ENCODE measurements around the gene TFEB. TPM values are rescaled to one million over a fixed set of nuclear protein-coding genes. Genes with fewer than 3 reads are reported as not detected.

TFEB gene
- total RNA-seq, 1 donor: 5.1 TPM

- Histone ChIP-seq H3K4me2 (ENCODE audit: insufficient read depth, low read length) (no peak overlapping the region), H2AFZ (ENCODE audit: low read length) (no peak overlapping the region)
These were observed 4.6 kb downstream of the TFEB start for GRCh38 chr6:41730531-41731436.

GRCh38 chr6:41729624-41730023, 5.8 kb downstream of the TFEB start:
- H2AFZ ChIP-seq (ENCODE audit: low read length): no peak overlapping the region
- no peaks in the 10 kb centered on the region for H3K36me3 ChIP-seq (ENCODE audit: insufficient read depth, low read length)
- H3K4me2 ChIP-seq (ENCODE audit: insufficient read depth, low read length): no peak overlapping the region
- TF ChIP-seq, protein P1, sequence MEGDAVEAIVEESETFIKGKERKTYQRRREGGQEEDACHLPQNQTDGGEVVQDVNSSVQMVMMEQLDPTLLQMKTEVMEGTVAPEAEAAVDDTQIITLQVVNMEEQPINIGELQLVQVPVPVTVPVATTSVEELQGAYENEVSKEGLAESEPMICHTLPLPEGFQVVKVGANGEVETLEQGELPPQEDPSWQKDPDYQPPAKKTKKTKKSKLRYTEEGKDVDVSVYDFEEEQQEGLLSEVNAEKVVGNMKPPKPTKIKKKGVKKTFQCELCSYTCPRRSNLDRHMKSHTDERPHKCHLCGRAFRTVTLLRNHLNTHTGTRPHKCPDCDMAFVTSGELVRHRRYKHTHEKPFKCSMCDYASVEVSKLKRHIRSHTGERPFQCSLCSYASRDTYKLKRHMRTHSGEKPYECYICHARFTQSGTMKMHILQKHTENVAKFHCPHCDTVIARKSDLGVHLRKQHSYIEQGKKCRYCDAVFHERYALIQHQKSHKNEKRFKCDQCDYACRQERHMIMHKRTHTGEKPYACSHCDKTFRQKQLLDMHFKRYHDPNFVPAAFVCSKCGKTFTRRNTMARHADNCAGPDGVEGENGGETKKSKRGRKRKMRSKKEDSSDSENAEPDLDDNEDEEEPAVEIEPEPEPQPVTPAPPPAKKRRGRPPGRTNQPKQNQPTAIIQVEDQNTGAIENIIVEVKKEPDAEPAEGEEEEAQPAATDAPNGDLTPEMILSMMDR (IDR thresholded peaks at IDR 0.05; ENCODE audit: extremely low read depth, low read depth, low read length): no peak
- no peaks in the 10 kb centered on the region for H3K27me3 ChIP-seq (ENCODE audit: insufficient read depth, low read length)
- H3K9me3 ChIP-seq (ENCODE audit: low read depth, low read length): no peaks in the 10 kb centered on the region
- no peak for DNase-seq (ENCODE audit: insufficient read length, low spot score, missing footprints)
- no peak overlapping the region for H3K4me3 ChIP-seq (ENCODE audit: insufficient read depth, low read length)
- no peak overlapping the region for H3K27ac ChIP-seq (ENCODE audit: low read depth, low read length)
- H3K4me1 ChIP-seq (ENCODE audit: insufficient read depth, low read length): peaks cover 22% of the 10 kb centered on the region
- H3K79me2 ChIP-seq (ENCODE audit: insufficient read depth, low read length): peaks cover 52% of the 10 kb centered on the region
- H4K20me1 ChIP-seq (ENCODE audit: insufficient read depth, low read length): peaks cover 25% of the 10 kb centered on the region

More at GRCh38 chr6:41730531-41731436, 4.6 kb downstream of the TFEB start:
- H3K9me3 ChIP-seq (ENCODE audit: low read depth, low read length): no peaks in the 10 kb centered on the region
- DNase-seq (ENCODE audit: insufficient read length, low spot score, missing footprints): peak; percentile 85
- H3K27ac ChIP-seq (ENCODE audit: low read depth, low read length): no peak overlapping the region
- H3K79me2 ChIP-seq (ENCODE audit: insufficient read depth, low read length): peaks cover 46% of the 10 kb centered on the region
- TF ChIP-seq, protein P1 (IDR thresholded peaks at IDR 0.05; ENCODE audit: extremely low read depth, low read depth, low read length): no peak
- no peaks in the 10 kb centered on the region for H3K36me3 ChIP-seq (ENCODE audit: insufficient read depth, low read length)
- no peak overlapping the region for H3K4me3 ChIP-seq (ENCODE audit: insufficient read depth, low read length)
- no peaks in the 10 kb centered on the region for H3K27me3 ChIP-seq (ENCODE audit: insufficient read depth, low read length)
- peaks cover 22% of the 10 kb centered on the region for H4K20me1 ChIP-seq (ENCODE audit: insufficient read depth, low read length)
- peaks cover 24% of the 10 kb centered on the region for H3K4me1 ChIP-seq (ENCODE audit: insufficient read depth, low read length)

DNA sequence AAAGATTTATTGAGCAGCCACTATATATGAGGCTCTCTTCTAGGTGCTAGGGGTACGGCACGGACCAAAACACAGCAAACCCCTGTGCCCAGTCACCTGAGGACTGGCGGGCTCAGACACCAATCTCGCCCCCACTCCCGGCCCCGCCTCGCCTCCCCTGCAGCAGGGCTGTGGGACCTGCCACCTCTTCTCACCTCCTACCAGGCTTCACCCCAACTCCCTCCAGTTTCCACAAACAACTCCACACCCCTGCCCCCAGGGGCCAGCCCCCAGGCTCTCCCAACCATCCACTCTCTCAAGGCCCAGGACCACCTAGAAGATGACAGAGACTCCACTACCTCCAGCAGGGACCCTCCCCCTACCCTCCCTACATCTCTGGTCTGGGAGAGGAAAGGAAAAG, 6.5 kb downstream of the TFEB start:
- Histone ChIP-seq H3K4me3 (ENCODE audit: insufficient read depth, low read length) (no peak overlapping the region), H2AFZ (ENCODE audit: low read length) (no peak overlapping the region), H4K20me1 (ENCODE audit: insufficient read depth, low read length) (peaks cover 26% of the 10 kb centered on the region), H3K36me3 (ENCODE audit: insufficient read depth, low read length) (no peaks in the 10 kb centered on the region), H3K9me3 (ENCODE audit: low read depth, low read length) (no peaks in the 10 kb centered on the region), H3K4me2 (ENCODE audit: insufficient read depth, low read length) (no peak overlapping the region), H3K27me3 (ENCODE audit: insufficient read depth, low read length) (no peaks in the 10 kb centered on the region), H3K27ac (ENCODE audit: low read depth, low read length) (no peak overlapping the region), H3K4me1 (ENCODE audit: insufficient read depth, low read length) (peaks cover 28% of the 10 kb centered on the region), H3K79me2 (ENCODE audit: insufficient read depth, low read length) (peaks cover 52% of the 10 kb centered on the region)
- peak; percentile 65 for DNase-seq (ENCODE audit: insufficient read length, low spot score, missing footprints)
- TF ChIP-seq, protein P1 (IDR thresholded peaks at IDR 0.05; ENCODE audit: extremely low read depth, low read depth, low read length): no peak

All from osteoblast (primary cell).